Activated CD4-positive, CD25-positive, alpha-beta regulatory T cell treated with anti-CD3 and anti-CD28 coated beads, Interleukin-2, amount 50 U/mL, for 72 hours (primary cell): ENCODE results near the gene STAG2.
"Not testable (repeated sequence)": the region's sequence is repeated elsewhere in the genome, so short reads cannot be mapped to it uniquely, and the experiment has no call there.

Experiments used
- DNase-seq: peaks from one replicate; pipeline ENCODE4 v3.0.0; 2021

STAG2 gene

GRCh38 chrX:124084417-124084816 lies 122.9 kb downstream of the STAG2 start:
- DNase-seq = not testable (repeated sequence)

- no peak for DNase-seq
Observed at GRCh38 chrX:124085063-124085462, 123.6 kb downstream of the STAG2 start.

DNA sequence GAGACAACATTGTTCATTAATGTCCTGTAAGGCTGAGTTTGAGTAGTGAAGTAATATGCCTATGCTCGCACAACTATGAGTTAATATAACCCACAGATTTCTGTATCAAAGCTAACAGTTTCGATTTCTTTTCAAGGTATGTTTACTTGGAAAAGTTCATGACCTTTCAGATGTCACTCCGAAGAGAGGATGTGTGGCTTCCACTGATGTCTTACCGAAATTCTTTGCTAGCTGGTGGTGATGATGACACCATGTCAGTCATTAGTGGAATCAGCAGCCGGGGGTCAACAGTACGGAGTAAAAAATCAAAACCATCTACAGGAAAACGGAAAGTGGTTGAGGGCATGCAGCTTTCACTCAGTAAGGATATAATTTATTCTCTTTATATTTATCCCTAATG lies 124.9 kb downstream of the STAG2 start:
- no peak for DNase-seq

- DNase-seq = no peak
Observed at GRCh38 chrX:124087000-124087746, 125.7 kb downstream of the STAG2 start.

GRCh38 chrX:124093222-124093621 lies 131.7 kb downstream of the STAG2 start:
- no peak for DNase-seq

DNA sequence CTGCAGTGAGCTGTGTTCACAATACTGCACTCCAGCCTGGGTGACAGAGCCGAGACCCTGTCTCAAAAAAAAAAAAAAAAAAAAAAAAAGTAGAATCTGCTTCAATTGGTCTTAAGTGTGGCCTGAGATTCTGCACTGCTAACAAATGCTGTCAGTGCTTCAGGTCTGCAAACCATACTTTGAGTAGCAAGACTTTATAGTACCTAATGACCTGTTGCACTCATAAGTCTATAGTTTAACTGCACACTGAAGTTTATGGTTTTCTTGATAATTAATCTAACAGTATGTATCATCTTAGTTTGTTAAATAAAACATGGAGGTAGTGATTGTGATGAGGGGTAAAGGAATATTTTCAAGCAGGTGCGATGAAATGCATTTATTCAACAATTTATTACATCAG lies 135.6 kb downstream of the STAG2 start:
- DNase-seq = no peak

- no peak for DNase-seq
Observed at GRCh38 chrX:124098089-124098488, 136.6 kb downstream of the STAG2 start.

DNA sequence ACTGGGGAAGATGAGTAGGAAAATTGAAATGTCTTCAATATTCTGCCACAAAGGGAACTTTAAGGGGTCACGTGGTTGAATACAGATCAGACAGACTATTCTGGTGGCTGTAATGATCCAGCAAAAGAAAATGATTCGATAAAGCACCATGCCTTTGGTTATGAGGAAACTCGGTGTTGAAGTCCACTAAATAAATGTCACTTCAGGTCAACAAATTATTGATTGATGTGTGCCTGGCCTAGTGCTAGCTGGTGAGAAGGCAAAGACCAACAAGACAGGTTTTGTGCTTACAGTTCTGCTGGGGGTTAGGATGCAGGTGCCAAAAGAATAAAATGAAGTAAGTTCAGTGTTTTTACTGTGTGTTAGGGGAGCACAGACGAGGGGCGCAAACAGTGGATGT lies 142.5 kb downstream of the STAG2 start:
- no peak for DNase-seq

- not testable (repeated sequence) for DNase-seq
Observed at GRCh38 chrX:124104512-124104911, 143.0 kb downstream of the STAG2 start.

GRCh38 chrX:124113621-124114600 lies 152.4 kb downstream of the STAG2 start:
- DNase-seq = no peak

DNA sequence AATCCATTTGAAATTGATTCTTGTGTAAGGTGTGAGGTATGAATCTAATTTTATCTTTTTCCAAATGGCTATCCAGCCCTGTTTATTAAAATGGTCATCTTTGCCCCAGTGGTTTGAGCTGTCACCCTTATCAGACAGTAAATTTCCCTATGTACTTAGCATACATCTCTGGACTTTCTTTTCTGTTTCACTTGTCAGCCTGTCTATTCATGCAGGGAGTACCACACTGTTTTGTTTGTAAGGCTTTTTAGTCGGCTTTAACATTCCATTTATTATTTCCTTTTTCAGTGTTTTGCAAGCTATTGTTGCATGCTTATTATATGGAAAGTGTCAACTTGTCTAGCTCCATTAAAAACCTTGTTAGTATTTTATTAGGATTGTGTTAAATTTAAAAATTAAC lies 155.8 kb downstream of the STAG2 start:
- no peak for DNase-seq

DNA sequence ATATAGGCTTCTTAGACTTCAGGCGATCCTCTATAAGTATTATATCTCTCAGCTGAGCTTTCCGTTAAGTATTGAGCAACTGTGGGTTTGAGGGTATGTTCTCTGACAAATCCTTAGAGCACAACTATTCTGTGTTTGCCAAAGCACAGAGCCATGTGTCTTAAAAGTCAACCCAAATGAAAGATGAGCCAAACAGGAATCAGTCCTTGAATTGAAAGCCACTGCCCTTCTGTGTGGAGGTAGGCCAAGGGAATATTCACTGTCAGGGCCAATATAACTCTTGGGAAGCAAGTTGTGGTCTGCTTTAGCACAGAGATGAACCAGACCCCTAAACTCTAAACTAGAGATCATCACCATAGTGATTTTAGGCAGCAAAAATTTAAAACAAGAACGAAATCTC lies 164.0 kb downstream of the STAG2 start:
- no peak for DNase-seq

- no peak for DNase-seq
Observed at GRCh38 chrX:124127496-124127895, 166.0 kb downstream of the STAG2 start.

- DNase-seq = not testable (repeated sequence)
Observed at GRCh38 chrX:124132437-124132836, 170.9 kb downstream of the STAG2 start.

DNA sequence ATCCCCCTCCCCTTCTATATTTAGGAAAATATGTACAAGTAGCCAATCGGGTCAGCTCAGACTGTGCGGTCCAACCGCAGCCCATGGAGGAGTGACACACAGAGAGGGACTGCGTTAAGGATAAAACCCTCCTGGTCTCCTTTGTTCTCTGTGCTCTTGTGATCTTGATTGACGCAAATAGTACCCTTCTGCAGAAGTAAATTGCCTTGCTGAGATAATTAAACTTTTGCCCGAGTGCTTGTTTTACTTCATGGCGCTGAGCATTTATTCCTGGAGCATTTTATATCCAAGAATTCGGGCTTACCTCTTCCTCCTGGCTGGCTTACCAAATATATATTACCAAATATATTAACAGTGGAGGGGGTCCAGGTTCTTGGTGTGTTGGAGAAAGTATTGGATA lies 184.2 kb downstream of the STAG2 start:
- no peak for DNase-seq

DNA sequence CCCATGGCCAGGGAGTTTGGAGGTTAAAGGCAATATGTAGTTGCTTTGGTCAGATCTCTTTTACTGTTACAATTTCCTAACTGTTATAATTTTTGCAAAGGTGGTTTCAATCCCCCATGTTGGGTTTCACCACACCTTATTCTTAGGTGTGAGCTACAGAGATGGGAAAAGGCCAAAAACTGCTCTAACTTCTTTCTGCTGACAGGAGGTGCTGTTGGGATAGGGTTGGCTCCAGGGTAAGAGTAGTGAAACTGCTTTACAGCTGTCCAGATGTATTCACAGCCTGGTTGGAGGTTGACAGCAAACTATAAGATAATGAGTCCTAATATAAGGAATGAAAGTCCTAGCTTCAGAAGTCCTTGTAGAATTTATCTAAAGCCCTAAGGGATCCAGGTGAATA lies 189.7 kb downstream of the STAG2 start:
- no peak for DNase-seq
